ACC112 (cell line): ENCODE data around the gene REEP2.
"Not testable (repeated sequence)": the region's sequence is repeated elsewhere in the genome, so short reads cannot be mapped to it uniquely, and the experiment has no call there.

Experiments
- H2AFZ ChIP-seq: fragments of 200-600 bp; sonication (generic); one replicate; pipeline ENCODE4 v1.6.0; 2017; ENCODE audit warnings: antibody characterized with exemption, low read length; ENCODE audit not compliant: unreplicated experiment
- H3K27ac ChIP-seq: fragments of 200-600 bp; sonication (generic); 2 replicates; pipeline ENCODE4 v1.5.1; 2014; ENCODE audit warnings: low read depth, mild to moderate bottlenecking, antibody characterized with exemption, low read length, moderate library complexity
- H3K27me3 ChIP-seq: fragments of 200-600 bp; sonication (generic); 2 replicates; pipeline ENCODE4 v1.6.1; 2014; ENCODE audit warnings: mild to moderate bottlenecking, antibody characterized with exemption, low read length, moderate library complexity, mixed read lengths; ENCODE audit not compliant: insufficient read depth
- H3K36me3 ChIP-seq: fragments of 200-600 bp; sonication (generic); 2 replicates; pipeline ENCODE4 v1.6.1; 2016; ENCODE audit warnings: mild to moderate bottlenecking, antibody characterized with exemption, low read length, moderate library complexity, mixed read lengths; ENCODE audit not compliant: insufficient read depth
- H3K4me1 ChIP-seq: fragments of 200-600 bp; sonication (generic); one replicate; pipeline ENCODE4 v1.6.1; 2016; ENCODE audit warnings: low read length, mixed read lengths; ENCODE audit not compliant: insufficient read depth, unreplicated experiment, control insufficient read depth
- H3K4me3 ChIP-seq: fragments of 200-600 bp; sonication (generic); 2 replicates; pipeline ENCODE4 v1.5.1; 2014; ENCODE audit warnings: mild to moderate bottlenecking, low read depth, low read length
- H3K79me2 ChIP-seq: fragments of 200-600 bp; sonication (generic); one replicate; pipeline ENCODE4 v1.6.0; 2016; ENCODE audit warnings: low read length; ENCODE audit not compliant: control insufficient read depth, unreplicated experiment, insufficient read depth

The REEP2 gene

GRCh38 chr5:138438724-138439476, at the start of gene REEP2:
Gene REEP2 (plus strand): TSS chr5:138439057. CDS start chr5:138439209, 152 bp downstream.
- Histone ChIP-seq H3K79me2 (no peaks in the 10 kb centered on the region), H3K4me1 (no peaks in the 10 kb centered on the region), H3K36me3 (peaks cover 10% of the 10 kb centered on the region), H3K27me3 (no peaks in the 10 kb centered on the region), H2AFZ (peak within 1 kb of the TSS; percentile 72), H3K4me3 (peak within 1 kb of the TSS; percentile 80), H3K27ac (no peak within 1 kb of the TSS)

GRCh38 chr5:138389332-138389731, 49.5 kb upstream of the REEP2 start:
- Histone ChIP-seq H3K27ac (no peak overlapping the region), H3K79me2 (no peaks in the 10 kb centered on the region), H3K27me3 (no peaks in the 10 kb centered on the region), H3K36me3 (peaks cover 16% of the 10 kb centered on the region), H3K4me1 (no peaks in the 10 kb centered on the region), H2AFZ (no peak overlapping the region), H3K4me3 (no peak overlapping the region)

- not testable (repeated sequence) for H3K27ac ChIP-seq, H3K4me3 ChIP-seq, H3K4me1 ChIP-seq, H3K27me3 ChIP-seq, H3K79me2 ChIP-seq, H2AFZ ChIP-seq
- peaks cover 16% of the 10 kb centered on the region for H3K36me3 ChIP-seq
These were observed 48.9 kb upstream of the REEP2 start for GRCh38 chr5:138389911-138390310.

GRCh38 chr5:138391859-138392386, 46.9 kb upstream of the REEP2 start:
- H3K36me3 ChIP-seq, result peaks cover 12% of the 10 kb centered on the region
- H3K4me1 ChIP-seq, result no peaks in the 10 kb centered on the region
- no peaks in the 10 kb centered on the region for H3K79me2 ChIP-seq
- H3K27ac ChIP-seq, result no peak overlapping the region
- H2AFZ ChIP-seq, result no peak overlapping the region
- H3K4me3 ChIP-seq, result no peak overlapping the region
- H3K27me3 ChIP-seq, result no peaks in the 10 kb centered on the region

GRCh38 chr5:138402640-138403039, 36.2 kb upstream of the REEP2 start:
- Histone ChIP-seq H3K79me2 (no peaks in the 10 kb centered on the region), H2AFZ (no peak overlapping the region), H3K27me3 (no peaks in the 10 kb centered on the region), H3K36me3 (peaks cover 13% of the 10 kb centered on the region), H3K4me1 (no peaks in the 10 kb centered on the region), H3K27ac (no peak overlapping the region), H3K4me3 (no peak overlapping the region)

GRCh38 chr5:138408023-138408422, 30.8 kb upstream of the REEP2 start:
- Histone ChIP-seq H3K36me3 (no peaks in the 10 kb centered on the region), H3K4me3 (0 out of 2 replicates have a peak overlapping the region, but pooled peaks have one; percentile 29), H3K79me2 (no peaks in the 10 kb centered on the region), H3K27me3 (no peaks in the 10 kb centered on the region), H2AFZ (no peak overlapping the region), H3K27ac (no peak overlapping the region; the same call in 1 of the 2 replicates), H3K4me1 (no peaks in the 10 kb centered on the region)

- H3K4me3 ChIP-seq, H3K4me1 ChIP-seq, H2AFZ ChIP-seq, H3K27ac ChIP-seq, H3K79me2 ChIP-seq, H3K36me3 ChIP-seq, H3K27me3 ChIP-seq: not testable (repeated sequence)
These were observed 27.7 kb upstream of the REEP2 start for GRCh38 chr5:138410996-138411640.

- Histone ChIP-seq H3K79me2 (no peaks in the 10 kb centered on the region), H3K27me3 (no peaks in the 10 kb centered on the region), H3K36me3 (peaks cover 4% of the 10 kb centered on the region), H3K4me1 (no peaks in the 10 kb centered on the region), H3K4me3 (no peak overlapping the region), H3K27ac (no peak overlapping the region), H2AFZ (no peak overlapping the region)
These were observed 20.4 kb upstream of the REEP2 start for GRCh38 chr5:138418444-138418843.

- Histone ChIP-seq H3K4me1 (no peaks in the 10 kb centered on the region), H3K27me3 (no peaks in the 10 kb centered on the region), H3K36me3 (peaks cover 15% of the 10 kb centered on the region)
These were observed 13.8 kb upstream of the REEP2 start for GRCh38 chr5:138425079-138425478.

GRCh38 chr5:138435943-138436342, 2.9 kb upstream of the REEP2 start:
- H3K27me3 ChIP-seq, result no peaks in the 10 kb centered on the region
- no peaks in the 10 kb centered on the region for H3K79me2 ChIP-seq
- H2AFZ ChIP-seq, result no peak overlapping the region
- no peak overlapping the region for H3K27ac ChIP-seq
- H3K36me3 ChIP-seq, result peaks cover 10% of the 10 kb centered on the region
- H3K4me1 ChIP-seq, result no peaks in the 10 kb centered on the region
- H3K4me3 ChIP-seq, result no peak overlapping the region

More at GRCh38 chr5:138425079-138425478, 13.8 kb upstream of the REEP2 start:
- no peak overlapping the region for H3K4me3 ChIP-seq
- H2AFZ ChIP-seq, result no peak overlapping the region
- H3K27ac ChIP-seq, result no peak overlapping the region
- no peaks in the 10 kb centered on the region for H3K79me2 ChIP-seq
